ENCODE data around the gene OR8B2.
A peak's percentile ranks its signal among the peaks of the same experiment; 100 is the strongest.
"Not testable (repeated sequence)": the region's sequence is repeated elsewhere in the genome, so short reads cannot be mapped to it uniquely, and the experiment has no call there.

OR8B2 gene, protein sequence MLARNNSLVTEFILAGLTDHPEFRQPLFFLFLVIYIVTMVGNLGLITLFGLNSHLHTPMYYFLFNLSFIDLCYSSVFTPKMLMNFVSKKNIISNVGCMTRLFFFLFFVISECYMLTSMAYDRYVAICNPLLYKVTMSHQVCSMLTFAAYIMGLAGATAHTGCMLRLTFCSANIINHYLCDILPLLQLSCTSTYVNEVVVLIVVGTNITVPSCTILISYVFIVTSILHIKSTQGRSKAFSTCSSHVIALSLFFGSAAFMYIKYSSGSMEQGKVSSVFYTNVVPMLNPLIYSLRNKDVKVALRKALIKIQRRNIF

GRCh38 chr11:124384399-124384798 is at the start of gene OR8B2:
Gene OR8B2 (minus strand): TSS chr11:124384499. CDS start chr11:124383343, 1,156 bp downstream.
- DNase-seq (ENCODE audit: low read depth): no peak

- no peak for DNase-seq (ENCODE audit: low read depth)
Measured at GRCh38 chr11:124429599-124429998, 45.3 kb upstream of the OR8B2 start.

DNA sequence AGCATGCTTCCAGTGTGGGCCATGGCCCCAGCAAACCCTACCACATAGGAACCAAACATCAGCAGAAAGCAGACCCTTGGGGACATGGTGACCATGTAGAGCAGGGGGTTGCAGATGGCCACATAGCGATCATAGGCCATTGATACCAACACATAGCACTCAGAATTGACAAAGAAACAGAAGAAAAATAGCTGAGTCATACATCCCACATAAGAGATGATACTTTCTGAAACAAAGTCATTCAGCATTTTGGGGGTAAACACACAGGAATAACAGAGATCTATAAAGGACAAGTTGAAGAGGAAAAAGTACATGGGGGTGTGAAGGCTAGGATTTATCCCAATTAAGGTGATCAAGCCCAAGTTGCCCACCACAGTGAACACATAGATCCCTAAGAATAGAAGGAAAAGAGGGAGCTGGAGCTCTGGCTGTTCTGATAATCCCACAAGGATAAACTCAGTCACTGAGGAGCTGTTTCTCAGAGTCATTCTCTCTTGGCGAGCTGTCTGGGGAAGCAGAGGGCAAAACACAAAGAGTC is 40.2 kb upstream of the OR8B2 start, which contains the start of gene OR8B4:
Gene OR8B4 (minus strand): TSS at position 488 of the 538 bp plus-strand sequence. CDS start 0 bp downstream, at position 488.
- no peak for DNase-seq (ENCODE audit: low read depth)

- DNase-seq (ENCODE audit: low read depth): no peak
Measured at GRCh38 chr11:124421043-124421442, 36.7 kb upstream of the OR8B2 start.

DNA sequence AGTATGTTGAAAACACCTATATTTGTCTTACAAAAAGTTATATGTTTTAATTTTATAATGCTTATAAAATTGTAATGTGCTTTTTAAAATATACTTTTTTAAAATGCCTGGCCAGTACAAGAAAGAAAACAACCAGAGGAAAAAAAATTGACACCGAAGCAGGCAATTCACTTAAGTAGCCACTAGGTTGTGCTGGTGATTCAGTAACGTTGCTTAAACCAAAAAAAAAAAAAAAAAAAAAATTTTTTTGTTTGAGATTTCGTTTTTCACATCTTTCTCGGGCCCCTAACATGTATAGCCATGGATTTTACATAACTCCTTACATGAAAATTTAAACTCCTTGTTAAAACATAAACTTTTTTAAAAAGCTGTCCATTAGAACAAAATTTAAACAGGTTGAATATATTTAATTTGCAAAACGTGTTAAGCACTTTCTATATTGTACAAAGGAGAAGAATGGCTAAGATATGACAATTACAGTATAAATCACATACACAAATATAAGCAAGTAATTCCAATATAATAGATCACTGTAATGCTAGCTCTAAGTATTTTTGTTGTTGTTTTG is 31.1 kb upstream of the OR8B2 start:
- DNase-seq (ENCODE audit: low read depth): no peak

DNA sequence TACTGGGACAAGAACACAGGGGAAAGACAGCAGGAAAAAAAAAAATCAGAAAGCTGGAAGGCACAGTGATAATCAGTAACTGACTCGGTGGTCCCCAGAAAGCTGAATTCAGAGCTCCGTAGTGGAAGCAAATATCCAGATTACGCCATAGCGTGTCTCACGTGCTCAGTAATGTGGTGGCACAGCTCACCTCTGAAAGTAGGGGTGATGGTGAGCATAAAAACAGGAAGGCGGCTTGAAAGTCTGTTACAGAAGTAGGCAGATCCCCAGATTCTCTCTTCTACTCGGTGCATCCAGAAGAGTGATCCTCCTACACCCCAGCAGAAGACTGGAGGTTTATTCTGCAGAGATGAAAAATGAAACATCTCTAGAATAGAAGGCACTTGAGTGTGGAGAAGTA is 25.6 kb upstream of the OR8B2 start:
- no peak for DNase-seq (ENCODE audit: low read depth)

DNA sequence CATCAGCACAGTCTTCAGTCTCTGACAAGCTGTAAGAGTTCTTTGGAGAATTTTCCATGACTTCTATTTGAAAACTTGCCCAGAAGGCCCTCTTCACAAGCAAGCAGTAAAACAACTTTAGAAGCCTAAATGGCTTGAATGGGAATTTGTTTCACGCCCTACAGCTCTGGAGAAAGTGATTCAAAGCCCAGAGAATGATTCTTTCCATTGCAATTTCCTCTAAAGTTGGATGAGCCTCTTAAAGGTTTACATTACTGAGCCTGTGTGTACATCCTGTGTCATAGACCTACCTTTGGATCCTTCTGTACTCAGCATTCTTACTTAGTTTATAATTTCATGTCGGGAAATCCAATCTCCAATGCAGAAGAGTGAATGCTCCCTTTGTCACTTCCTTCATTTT is 21.3 kb upstream of the OR8B2 start:
- DNase-seq (ENCODE audit: low read depth): no peak

DNA sequence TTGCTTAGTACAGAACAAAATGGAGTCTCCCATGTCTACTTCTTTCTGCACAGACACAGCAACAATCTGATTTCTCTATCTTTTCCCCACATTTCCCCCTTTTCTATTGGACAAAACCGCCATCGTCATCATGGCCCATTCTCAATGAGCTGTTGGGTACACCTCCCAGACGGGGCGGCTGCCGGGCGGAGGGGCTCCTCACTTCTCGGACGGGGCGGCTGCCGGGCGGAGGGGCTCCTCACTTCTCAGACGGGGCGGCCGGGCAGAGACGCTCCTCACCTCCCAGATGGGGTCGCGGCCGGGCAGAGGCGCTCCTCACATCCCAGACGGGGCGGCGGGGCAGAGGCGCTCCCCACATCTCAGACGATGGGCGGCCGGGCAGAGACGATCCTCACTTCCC is 18.9 kb upstream of the OR8B2 start:
- not testable (repeated sequence) for DNase-seq (ENCODE audit: low read depth)

GRCh38 chr11:124402326-124402922 is 18.1 kb upstream of the OR8B2 start:
- peak; percentile 2 for DNase-seq (ENCODE audit: low read depth)

DNA sequence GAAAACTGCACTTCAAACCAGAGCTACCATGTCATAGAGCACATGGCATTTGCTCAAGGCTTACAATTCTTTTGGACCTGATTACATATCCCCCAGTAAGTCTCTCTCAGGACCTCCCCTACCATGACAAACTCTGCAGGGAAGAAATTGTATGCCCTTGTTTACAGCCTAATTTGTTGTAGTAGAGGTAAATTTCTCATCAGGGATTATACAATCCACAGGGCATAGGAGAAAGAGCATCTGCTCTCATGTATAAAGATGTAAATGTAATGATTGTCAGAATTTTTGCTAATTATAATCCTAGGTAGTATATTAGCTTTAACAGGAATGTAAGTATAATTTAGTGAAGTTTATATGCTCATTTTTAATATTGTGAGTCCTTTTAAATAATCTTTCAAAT is 14.6 kb upstream of the OR8B2 start, which contains the start of gene OR8B3:
Gene OR8B3 (minus strand): TSS at position 101 of the 400 bp plus-strand sequence. CDS start 1,673 bp downstream, outside the sequence.
- DNase-seq (ENCODE audit: low read depth): no peak

GRCh38 chr11:124396847-124397246 is 12.5 kb upstream of the OR8B2 start:
- not testable (repeated sequence) for DNase-seq (ENCODE audit: low read depth)

GRCh38 chr11:124394408-124394807 is 10.1 kb upstream of the OR8B2 start:
- DNase-seq (ENCODE audit: low read depth): no peak

- not testable (repeated sequence) for DNase-seq (ENCODE audit: low read depth)
Measured at GRCh38 chr11:124382857-124383256, 1.4 kb downstream of the OR8B2 start.

GRCh38 chr11:124380585-124380984 is 3.7 kb downstream of the OR8B2 start:
- DNase-seq (ENCODE audit: low read depth): no peak

DNA sequence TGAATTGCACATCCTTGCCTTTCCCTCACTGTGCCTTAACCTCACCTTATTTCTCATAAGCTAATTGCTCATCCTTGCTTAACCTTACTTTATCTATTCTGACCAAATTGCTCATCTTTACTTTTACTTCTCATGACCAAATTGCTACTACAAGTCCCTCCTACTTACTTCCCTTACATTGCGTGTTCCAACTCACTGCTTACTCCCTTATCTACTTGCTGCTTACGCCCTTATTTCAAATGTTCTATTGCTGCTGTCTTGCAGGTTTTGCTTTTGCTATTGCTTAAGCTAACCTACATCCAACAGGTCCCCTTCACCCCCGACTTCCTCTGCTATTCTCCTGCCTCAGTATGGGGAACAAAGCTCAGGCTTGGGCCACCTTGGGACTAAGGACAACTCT is 8.0 kb downstream of the OR8B2 start:
- no peak for DNase-seq (ENCODE audit: low read depth)

DNA sequence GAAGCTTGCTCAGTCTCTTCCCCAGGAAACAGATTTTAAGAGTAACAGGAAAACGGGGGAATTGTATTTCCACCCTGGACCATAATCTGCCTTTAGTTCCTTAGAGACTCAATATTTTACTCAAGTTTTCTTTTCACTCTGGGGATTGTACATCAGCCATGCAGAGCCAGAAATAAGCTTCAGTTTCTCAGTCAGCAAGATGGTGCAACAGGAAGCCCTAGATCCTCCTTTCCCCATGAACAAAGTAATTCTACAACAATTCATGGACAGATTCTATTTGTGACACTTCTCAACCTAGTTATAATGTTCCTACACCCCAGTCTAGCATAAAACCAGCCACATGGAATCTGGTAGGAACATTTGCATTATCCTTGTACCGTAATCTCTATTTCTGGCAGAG is 24.7 kb downstream of the OR8B2 start:
- no peak for DNase-seq (ENCODE audit: low read depth)

DNA sequence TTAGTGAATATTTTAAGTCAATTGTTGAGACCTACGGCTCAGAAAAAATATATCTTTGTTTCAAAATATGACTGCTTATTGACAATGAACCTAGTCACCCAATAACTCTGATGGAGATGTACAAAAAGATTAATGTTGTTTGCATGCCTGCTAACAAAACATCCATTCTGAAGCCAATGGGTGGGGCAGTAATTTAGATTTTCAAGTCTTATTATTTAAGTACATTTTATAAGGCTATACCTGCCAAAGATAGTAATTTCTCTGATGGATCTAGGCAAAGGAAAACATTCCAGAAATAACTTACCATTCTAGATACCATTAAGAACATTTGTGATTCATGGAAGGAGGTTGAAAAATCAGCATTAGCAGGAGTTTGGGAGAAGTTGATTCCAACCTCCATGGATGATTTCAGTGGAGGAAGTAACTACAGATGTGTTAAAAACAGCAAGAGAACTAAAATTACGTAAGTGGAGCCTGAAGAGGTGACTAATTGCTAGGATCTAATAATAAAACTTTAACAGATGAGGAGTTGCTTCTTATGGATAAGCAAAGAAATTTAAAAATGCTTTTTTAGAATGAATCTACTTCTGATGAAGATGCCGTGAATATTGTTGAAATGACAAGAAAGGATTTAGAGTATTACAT is 37.9 kb downstream of the OR8B2 start:
- no peak for DNase-seq (ENCODE audit: low read depth)

DNA sequence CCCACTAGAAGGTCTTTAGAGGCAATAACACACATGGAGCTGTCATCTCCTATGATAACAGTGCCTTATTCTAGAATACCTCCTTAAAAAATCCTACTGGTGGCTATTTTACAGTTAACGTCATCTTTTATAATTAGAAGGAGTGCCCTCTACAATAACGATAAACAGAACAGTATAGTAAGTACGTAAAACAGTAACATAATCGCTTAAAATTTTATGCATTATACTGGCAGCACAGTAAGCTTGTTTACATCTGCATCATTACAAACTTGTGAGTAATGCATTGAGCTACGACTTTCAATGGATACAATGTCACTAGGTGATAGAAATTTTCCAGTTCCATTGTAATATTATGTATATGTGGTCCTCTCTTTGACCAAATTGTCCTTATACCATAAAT is 40.0 kb downstream of the OR8B2 start:
- DNase-seq (ENCODE audit: low read depth): no peak

- no peak for DNase-seq (ENCODE audit: low read depth)
Measured at GRCh38 chr11:124340142-124340447, 44.2 kb downstream of the OR8B2 start.

DNA sequence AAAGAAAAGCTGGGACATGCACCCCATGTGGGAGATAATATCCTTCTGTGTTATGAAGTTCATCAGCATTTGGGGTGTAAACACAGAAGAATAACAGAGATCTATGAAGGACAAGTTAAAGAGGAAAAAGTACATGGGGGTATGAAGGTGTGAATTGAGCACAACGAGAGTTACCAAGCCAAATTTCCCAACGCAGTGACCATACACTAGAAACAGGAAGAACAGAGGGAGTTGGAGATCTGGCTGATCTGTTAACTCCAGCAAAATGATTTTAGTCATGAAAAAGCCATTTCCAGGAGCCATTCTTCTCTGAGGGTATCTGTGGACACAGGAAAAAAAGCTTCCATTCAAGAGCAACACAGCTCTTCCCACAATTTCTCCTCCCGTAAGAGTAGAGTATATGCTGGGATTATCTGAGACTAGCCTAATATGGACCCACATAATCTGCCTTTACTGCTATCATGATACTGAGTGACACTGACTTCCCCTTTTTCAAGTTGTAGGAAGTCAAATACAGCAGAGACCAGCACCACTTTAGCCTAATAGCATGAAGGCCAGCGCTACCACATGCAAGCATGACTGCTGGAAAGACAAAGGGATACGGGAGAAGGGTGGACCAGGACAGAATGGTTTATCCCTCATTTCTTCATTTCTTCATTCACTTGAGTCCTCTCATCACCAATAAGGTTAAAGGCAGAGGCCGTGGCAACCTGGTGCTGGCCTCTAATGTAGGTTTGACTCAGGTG is 44.7 kb downstream of the OR8B2 start:
- no peak for DNase-seq (ENCODE audit: low read depth)
